ENCODE data around the gene PRRG4. TPM values are rescaled to one million over a fixed set of nuclear protein-coding genes. Genes with fewer than 3 reads are reported as not detected.

PRRG4 gene
- total and polyA plus RNA-seq, 2 experiments from 2014 or later = 1.6 to 1.9 TPM

- Histone ChIP-seq H3K4me1 (ENCODE audit: insufficient read depth) (no peaks in the 10 kb centered on the region), H3K36me3 (ENCODE audit: insufficient read depth) (no peaks in the 10 kb centered on the region), H3K27ac (ENCODE audit: low read depth) (no peak overlapping the region), H3K4me3 (no peak overlapping the region), H3K9me2 (ENCODE audit: insufficient read depth) (no peaks in the 10 kb centered on the region), H4K20me1 (replicated peaks; ENCODE audit: insufficient read depth) (no peaks in the 10 kb centered on the region), H3K27me3 (ENCODE audit: insufficient read depth) (no peaks in the 10 kb centered on the region), H2AFZ (no peak overlapping the region), H3F3A (replicated peaks; ENCODE audit: low read depth) (no peaks in the 10 kb centered on the region), H3K79me2 (replicated peaks; ENCODE audit: insufficient read depth) (no peaks in the 10 kb centered on the region), H3K4me2 (no peak overlapping the region)
- no peak for TF ChIP-seq EZH2 (IDR thresholded peaks at IDR 0.05; ENCODE audit: low read depth, unreplicated experiment)
- TF ChIP-seq EZH2phosphoT487 (IDR thresholded peaks at IDR 0.05; ENCODE audit: unreplicated experiment) = no peak
- TF ChIP-seq ZNF114 (CRISPR knock-in tag; IDR thresholded peaks at IDR 0.05) = no peak
- no peak for TF ChIP-seq JUNB (IDR thresholded peaks at IDR 0.05; ENCODE audit: unreplicated experiment)
- TF ChIP-seq, protein P1, sequence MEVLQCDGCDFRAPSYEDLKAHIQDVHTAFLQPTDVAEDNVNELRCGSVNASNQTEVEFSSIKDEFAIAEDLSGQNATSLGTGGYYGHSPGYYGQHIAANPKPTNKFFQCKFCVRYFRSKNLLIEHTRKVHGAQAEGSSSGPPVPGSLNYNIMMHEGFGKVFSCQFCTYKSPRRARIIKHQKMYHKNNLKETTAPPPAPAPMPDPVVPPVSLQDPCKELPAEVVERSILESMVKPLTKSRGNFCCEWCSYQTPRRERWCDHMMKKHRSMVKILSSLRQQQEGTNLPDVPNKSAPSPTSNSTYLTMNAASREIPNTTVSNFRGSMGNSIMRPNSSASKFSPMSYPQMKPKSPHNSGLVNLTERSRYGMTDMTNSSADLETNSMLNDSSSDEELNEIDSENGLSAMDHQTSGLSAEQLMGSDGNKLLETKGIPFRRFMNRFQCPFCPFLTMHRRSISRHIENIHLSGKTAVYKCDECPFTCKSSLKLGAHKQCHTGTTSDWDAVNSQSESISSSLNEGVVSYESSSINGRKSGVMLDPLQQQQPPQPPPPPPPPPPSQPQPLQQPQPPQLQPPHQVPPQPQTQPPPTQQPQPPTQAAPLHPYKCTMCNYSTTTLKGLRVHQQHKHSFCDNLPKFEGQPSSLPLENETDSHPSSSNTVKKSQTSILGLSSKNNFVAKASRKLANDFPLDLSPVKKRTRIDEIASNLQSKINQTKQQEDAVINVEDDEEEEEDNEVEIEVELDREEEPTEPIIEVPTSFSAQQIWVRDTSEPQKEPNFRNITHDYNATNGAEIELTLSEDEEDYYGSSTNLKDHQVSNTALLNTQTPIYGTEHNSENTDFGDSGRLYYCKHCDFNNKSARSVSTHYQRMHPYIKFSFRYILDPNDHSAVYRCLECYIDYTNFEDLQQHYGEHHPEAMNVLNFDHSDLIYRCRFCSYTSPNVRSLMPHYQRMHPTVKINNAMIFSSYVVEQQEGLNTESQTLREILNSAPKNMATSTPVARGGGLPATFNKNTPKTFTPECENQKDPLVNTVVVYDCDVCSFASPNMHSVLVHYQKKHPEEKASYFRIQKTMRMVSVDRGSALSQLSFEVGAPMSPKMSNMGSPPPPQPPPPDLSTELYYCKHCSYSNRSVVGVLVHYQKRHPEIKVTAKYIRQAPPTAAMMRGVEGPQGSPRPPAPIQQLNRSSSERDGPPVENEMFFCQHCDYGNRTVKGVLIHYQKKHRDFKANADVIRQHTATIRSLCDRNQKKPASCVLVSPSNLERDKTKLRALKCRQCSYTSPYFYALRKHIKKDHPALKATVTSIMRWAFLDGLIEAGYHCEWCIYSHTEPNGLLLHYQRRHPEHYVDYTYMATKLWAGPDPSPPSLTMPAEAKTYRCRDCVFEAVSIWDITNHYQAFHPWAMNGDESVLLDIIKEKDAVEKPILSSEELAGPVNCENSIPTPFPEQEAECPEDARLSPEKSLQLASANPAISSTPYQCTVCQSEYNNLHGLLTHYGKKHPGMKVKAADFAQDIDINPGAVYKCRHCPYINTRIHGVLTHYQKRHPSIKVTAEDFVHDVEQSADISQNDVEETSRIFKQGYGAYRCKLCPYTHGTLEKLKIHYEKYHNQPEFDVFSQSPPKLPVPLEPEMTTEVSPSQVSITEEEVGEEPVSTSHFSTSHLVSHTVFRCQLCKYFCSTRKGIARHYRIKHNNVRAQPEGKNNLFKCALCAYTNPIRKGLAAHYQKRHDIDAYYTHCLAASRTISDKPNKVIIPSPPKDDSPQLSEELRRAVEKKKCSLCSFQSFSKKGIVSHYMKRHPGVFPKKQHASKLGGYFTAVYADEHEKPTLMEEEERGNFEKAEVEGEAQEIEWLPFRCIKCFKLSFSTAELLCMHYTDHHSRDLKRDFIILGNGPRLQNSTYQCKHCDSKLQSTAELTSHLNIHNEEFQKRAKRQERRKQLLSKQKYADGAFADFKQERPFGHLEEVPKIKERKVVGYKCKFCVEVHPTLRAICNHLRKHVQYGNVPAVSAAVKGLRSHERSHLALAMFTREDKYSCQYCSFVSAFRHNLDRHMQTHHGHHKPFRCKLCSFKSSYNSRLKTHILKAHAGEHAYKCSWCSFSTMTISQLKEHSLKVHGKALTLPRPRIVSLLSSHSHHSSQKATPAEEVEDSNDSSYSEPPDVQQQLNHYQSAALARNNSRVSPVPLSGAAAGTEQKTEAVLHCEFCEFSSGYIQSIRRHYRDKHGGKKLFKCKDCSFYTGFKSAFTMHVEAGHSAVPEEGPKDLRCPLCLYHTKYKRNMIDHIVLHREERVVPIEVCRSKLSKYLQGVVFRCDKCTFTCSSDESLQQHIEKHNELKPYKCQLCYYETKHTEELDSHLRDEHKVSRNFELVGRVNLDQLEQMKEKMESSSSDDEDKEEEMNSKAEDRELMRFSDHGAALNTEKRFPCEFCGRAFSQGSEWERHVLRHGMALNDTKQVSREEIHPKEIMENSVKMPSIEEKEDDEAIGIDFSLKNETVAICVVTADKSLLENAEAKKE (CRISPR knock-in tag; IDR thresholded peaks at IDR 0.05) = no peak
- TF ChIP-seq NANOG (IDR thresholded peaks at IDR 0.05; ENCODE audit: borderline replicate concordance) = no peak
- TF ChIP-seq CREB1 (CRISPR knock-in tag; IDR thresholded peaks at IDR 0.05; ENCODE audit: low read depth) = no peak
- TF ChIP-seq STAT1 (IDR thresholded peaks at IDR 0.05; ENCODE audit: unreplicated experiment) = no peak
- TF ChIP-seq, protein P2, sequence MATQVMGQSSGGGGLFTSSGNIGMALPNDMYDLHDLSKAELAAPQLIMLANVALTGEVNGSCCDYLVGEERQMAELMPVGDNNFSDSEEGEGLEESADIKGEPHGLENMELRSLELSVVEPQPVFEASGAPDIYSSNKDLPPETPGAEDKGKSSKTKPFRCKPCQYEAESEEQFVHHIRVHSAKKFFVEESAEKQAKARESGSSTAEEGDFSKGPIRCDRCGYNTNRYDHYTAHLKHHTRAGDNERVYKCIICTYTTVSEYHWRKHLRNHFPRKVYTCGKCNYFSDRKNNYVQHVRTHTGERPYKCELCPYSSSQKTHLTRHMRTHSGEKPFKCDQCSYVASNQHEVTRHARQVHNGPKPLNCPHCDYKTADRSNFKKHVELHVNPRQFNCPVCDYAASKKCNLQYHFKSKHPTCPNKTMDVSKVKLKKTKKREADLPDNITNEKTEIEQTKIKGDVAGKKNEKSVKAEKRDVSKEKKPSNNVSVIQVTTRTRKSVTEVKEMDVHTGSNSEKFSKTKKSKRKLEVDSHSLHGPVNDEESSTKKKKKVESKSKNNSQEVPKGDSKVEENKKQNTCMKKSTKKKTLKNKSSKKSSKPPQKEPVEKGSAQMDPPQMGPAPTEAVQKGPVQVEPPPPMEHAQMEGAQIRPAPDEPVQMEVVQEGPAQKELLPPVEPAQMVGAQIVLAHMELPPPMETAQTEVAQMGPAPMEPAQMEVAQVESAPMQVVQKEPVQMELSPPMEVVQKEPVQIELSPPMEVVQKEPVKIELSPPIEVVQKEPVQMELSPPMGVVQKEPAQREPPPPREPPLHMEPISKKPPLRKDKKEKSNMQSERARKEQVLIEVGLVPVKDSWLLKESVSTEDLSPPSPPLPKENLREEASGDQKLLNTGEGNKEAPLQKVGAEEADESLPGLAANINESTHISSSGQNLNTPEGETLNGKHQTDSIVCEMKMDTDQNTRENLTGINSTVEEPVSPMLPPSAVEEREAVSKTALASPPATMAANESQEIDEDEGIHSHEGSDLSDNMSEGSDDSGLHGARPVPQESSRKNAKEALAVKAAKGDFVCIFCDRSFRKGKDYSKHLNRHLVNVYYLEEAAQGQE (IDR thresholded peaks at IDR 0.05; ENCODE audit: unreplicated experiment) = no peak
- TF ChIP-seq, protein P3, sequence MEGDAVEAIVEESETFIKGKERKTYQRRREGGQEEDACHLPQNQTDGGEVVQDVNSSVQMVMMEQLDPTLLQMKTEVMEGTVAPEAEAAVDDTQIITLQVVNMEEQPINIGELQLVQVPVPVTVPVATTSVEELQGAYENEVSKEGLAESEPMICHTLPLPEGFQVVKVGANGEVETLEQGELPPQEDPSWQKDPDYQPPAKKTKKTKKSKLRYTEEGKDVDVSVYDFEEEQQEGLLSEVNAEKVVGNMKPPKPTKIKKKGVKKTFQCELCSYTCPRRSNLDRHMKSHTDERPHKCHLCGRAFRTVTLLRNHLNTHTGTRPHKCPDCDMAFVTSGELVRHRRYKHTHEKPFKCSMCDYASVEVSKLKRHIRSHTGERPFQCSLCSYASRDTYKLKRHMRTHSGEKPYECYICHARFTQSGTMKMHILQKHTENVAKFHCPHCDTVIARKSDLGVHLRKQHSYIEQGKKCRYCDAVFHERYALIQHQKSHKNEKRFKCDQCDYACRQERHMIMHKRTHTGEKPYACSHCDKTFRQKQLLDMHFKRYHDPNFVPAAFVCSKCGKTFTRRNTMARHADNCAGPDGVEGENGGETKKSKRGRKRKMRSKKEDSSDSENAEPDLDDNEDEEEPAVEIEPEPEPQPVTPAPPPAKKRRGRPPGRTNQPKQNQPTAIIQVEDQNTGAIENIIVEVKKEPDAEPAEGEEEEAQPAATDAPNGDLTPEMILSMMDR (conservative IDR thresholded peaks at IDR 0.05; ENCODE audit: low read depth in 2 of 2) = no peak
- TF ChIP-seq, protein P4, sequence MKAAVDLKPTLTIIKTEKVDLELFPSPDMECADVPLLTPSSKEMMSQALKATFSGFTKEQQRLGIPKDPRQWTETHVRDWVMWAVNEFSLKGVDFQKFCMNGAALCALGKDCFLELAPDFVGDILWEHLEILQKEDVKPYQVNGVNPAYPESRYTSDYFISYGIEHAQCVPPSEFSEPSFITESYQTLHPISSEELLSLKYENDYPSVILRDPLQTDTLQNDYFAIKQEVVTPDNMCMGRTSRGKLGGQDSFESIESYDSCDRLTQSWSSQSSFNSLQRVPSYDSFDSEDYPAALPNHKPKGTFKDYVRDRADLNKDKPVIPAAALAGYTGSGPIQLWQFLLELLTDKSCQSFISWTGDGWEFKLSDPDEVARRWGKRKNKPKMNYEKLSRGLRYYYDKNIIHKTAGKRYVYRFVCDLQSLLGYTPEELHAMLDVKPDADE (IDR thresholded peaks at IDR 0.05) = no peak
- TF ChIP-seq POLR2AphosphoS5 (IDR thresholded peaks at IDR 0.05; ENCODE audit: low read depth) = no peak
- no peak for TF ChIP-seq ZNF331 (CRISPR knock-in tag; IDR thresholded peaks at IDR 0.05; ENCODE audit: low read depth)
- no peak overlapping the region for H3K4me3 Mint-ChIP-seq
- H3K36me3 Mint-ChIP-seq (ENCODE audit: low read depth) = no peaks in the 10 kb centered on the region
- ATAC-seq = no peak
- H3K9me3 Mint-ChIP-seq = no peaks in the 10 kb centered on the region; the same call in 2 of the 3 replicates
- no peak overlapping the region for H3K27ac Mint-ChIP-seq
- no peaks in the 10 kb centered on the region for H3K27me3 Mint-ChIP-seq (ENCODE audit: insufficient read depth, low read depth, poor library complexity)
- DNase-seq (ENCODE audit: low spot score) = no peak
- peaks cover 6% of the 10 kb centered on the region; the same call in 1 of the 3 replicates for H3K4me1 Mint-ChIP-seq
These were observed 21.5 kb downstream of the PRRG4 start for GRCh38 chr11:32851251-32851650.
